Measurements from ENCODE around the gene GALNTL6. TPM values are rescaled to one million over a fixed set of nuclear protein-coding genes. Genes with fewer than 3 reads are reported as not detected.

Gene GALNTL6
- total RNA-seq, 1 donor from 2014 or later = 0.10 TPM

DNA sequence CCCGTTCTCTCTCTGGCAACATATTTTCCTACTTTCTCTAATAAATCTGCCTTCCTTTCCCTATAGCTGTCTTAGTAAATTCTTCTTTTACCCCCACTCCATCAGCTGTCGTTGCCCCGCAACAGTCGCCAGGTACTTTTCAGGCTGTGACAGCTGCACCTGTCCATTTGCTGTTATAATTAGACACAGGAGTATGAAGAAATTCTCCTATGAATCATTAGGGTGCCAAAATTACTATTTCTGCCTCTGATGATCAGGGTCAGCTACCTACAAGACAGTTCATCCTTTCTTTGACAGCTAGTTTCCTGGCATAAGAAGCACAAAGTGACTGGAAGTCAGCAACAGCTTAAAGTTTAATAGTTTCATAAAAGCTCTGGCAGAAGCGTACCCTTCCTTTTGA, 19.5 kb upstream of the GALNTL6 start:
- no peaks in the 10 kb centered on the region for H3K36me3 Mint-ChIP-seq (ENCODE audit: low read depth, unreplicated experiment)
- no peak overlapping the region for H3K27ac Mint-ChIP-seq (ENCODE audit: unreplicated experiment)
- H3K27me3 Mint-ChIP-seq (ENCODE audit: unreplicated experiment) = no peaks in the 10 kb centered on the region
- no peaks in the 10 kb centered on the region for H3K9me3 Mint-ChIP-seq (ENCODE audit: unreplicated experiment)
- no peak overlapping the region for H3K4me3 Mint-ChIP-seq (ENCODE audit: unreplicated experiment)
- no peaks in the 10 kb centered on the region for H3K4me1 Mint-ChIP-seq (ENCODE audit: unreplicated experiment)
- DNase-seq (ENCODE audit: low spot score) = no peak
- TF ChIP-seq, protein P1, sequence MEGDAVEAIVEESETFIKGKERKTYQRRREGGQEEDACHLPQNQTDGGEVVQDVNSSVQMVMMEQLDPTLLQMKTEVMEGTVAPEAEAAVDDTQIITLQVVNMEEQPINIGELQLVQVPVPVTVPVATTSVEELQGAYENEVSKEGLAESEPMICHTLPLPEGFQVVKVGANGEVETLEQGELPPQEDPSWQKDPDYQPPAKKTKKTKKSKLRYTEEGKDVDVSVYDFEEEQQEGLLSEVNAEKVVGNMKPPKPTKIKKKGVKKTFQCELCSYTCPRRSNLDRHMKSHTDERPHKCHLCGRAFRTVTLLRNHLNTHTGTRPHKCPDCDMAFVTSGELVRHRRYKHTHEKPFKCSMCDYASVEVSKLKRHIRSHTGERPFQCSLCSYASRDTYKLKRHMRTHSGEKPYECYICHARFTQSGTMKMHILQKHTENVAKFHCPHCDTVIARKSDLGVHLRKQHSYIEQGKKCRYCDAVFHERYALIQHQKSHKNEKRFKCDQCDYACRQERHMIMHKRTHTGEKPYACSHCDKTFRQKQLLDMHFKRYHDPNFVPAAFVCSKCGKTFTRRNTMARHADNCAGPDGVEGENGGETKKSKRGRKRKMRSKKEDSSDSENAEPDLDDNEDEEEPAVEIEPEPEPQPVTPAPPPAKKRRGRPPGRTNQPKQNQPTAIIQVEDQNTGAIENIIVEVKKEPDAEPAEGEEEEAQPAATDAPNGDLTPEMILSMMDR (IDR thresholded peaks at IDR 0.05; ENCODE audit: unreplicated experiment) = no peak

- Mint-ChIP-seq H3K4me1 (ENCODE audit: unreplicated experiment) (no peaks in the 10 kb centered on the region), H3K27ac (ENCODE audit: unreplicated experiment) (no peak overlapping the region), H3K9me3 (ENCODE audit: unreplicated experiment) (no peaks in the 10 kb centered on the region), H3K27me3 (ENCODE audit: unreplicated experiment) (no peaks in the 10 kb centered on the region), H3K36me3 (ENCODE audit: low read depth, unreplicated experiment) (no peaks in the 10 kb centered on the region), H3K4me3 (ENCODE audit: unreplicated experiment) (no peak overlapping the region)
- DNase-seq (ENCODE audit: low spot score) = no peak
- TF ChIP-seq, protein P1 (IDR thresholded peaks at IDR 0.05; ENCODE audit: unreplicated experiment) = no peak
Measured at GRCh38 chr4:171794528-171794927, 18.7 kb upstream of the GALNTL6 start.

- DNase-seq (ENCODE audit: low spot score) = no peak
- TF ChIP-seq, protein P1 (IDR thresholded peaks at IDR 0.05; ENCODE audit: unreplicated experiment) = no peak
- Mint-ChIP-seq H3K27ac (ENCODE audit: unreplicated experiment) (no peak overlapping the region), H3K36me3 (ENCODE audit: low read depth, unreplicated experiment) (peaks cover 4% of the 10 kb centered on the region), H3K4me1 (ENCODE audit: unreplicated experiment) (peaks cover 7% of the 10 kb centered on the region), H3K4me3 (ENCODE audit: unreplicated experiment) (no peak overlapping the region), H3K9me3 (ENCODE audit: unreplicated experiment) (no peaks in the 10 kb centered on the region), H3K27me3 (ENCODE audit: unreplicated experiment) (peaks cover 13% of the 10 kb centered on the region)
Measured at GRCh38 chr4:171809854-171810253, 3.4 kb upstream of the GALNTL6 start.

GRCh38 chr4:171812333-171812664, 905 bp upstream of the GALNTL6 start:
- Mint-ChIP-seq H3K27ac (ENCODE audit: unreplicated experiment) (no peak overlapping the region), H3K27me3 (ENCODE audit: unreplicated experiment) (peaks cover 13% of the 10 kb centered on the region), H3K4me3 (ENCODE audit: unreplicated experiment) (peak overlapping the region; percentile 92), H3K4me1 (ENCODE audit: unreplicated experiment) (peaks cover 7% of the 10 kb centered on the region), H3K9me3 (ENCODE audit: unreplicated experiment) (no peaks in the 10 kb centered on the region), H3K36me3 (ENCODE audit: low read depth, unreplicated experiment) (peaks cover 4% of the 10 kb centered on the region)
- TF ChIP-seq, protein P1 (IDR thresholded peaks at IDR 0.05; ENCODE audit: unreplicated experiment) = no peak
- DNase-seq (ENCODE audit: low spot score) = no peak

DNA sequence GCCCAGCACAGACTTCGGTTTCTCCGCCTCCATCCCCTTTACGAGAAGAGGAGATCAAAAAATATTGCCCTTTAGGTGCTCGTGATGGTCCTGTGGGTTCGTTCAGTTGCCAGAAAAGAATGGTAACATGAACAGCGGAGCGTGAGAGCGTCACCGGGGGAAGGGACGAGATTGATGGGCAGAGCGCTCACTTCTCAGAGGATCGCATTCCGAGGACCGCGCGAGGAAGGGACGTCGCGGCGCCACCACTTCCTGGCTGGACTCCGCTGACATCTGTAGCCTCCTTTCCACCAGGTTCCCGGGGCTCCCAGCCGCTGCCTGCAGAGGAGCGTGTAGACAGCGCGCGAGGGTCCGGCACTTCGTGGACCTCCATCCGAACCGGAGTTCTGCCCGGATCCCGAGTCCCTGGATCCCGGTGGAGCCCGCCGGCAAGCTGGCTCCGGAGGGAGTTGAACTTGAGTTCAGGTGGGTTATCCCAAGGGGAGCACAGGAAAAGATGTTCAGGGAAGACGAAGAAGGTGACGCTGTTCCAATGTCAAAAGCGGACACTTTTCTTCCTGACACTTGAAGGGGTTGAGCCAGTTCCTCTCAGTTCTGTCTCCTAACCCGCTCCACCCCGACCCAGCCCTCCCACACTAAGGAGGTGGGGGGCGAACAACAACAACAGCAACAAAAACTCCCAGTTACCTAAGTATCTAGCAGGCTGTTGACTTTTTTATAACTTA, 484 bp downstream of the GALNTL6 start:
- Mint-ChIP-seq H3K27ac (ENCODE audit: unreplicated experiment) (no peak overlapping the region), H3K9me3 (ENCODE audit: unreplicated experiment) (no peaks in the 10 kb centered on the region), H3K4me1 (ENCODE audit: unreplicated experiment) (peaks cover 7% of the 10 kb centered on the region), H3K36me3 (ENCODE audit: low read depth, unreplicated experiment) (peaks cover 4% of the 10 kb centered on the region), H3K27me3 (ENCODE audit: unreplicated experiment) (peaks cover 13% of the 10 kb centered on the region), H3K4me3 (ENCODE audit: unreplicated experiment) (peak overlapping the region; percentile 89)
- TF ChIP-seq, protein P1 (IDR thresholded peaks at IDR 0.05; ENCODE audit: unreplicated experiment) = no peak
- peak; percentile 22 for DNase-seq (ENCODE audit: low spot score)
